Skeletal muscle tissue (tissue), 4 donors: ENCODE results near the gene MRPS9. TPM values are rescaled to one million over a fixed set of nuclear protein-coding genes. Genes with fewer than 3 reads are reported as not detected.

Experiments
- H3K27ac ChIP-seq: one replicate; pipeline ENCODE4 v1.7.0; 2013; ENCODE audit warnings: mild to moderate bottlenecking, low read depth, low read length, inconsistent platforms
- H3K27me3 ChIP-seq, 3 donors: one replicate each; pipeline ENCODE4 v1.7.0; 2013; ENCODE audit warnings: low read length in 3 of 3; ENCODE audit not compliant: control insufficient read depth in 3 of 3, insufficient read depth in 3 of 3
- H3K36me3 ChIP-seq, 3 donors: one replicate each; pipeline ENCODE4 v1.7.0; 2013; ENCODE audit warnings: low read length in 3 of 3; ENCODE audit not compliant: control insufficient read depth in 3 of 3, insufficient read depth in 3 of 3
- H3K4me1 ChIP-seq, 3 donors: one replicate each; pipeline ENCODE4 v1.7.0; 2013; ENCODE audit warnings: low read length in 3 of 3, mild to moderate bottlenecking in 3 of 3; ENCODE audit not compliant: control insufficient read depth in 3 of 3, insufficient read depth in 3 of 3
- H3K4me3 ChIP-seq, 3 donors: one replicate each; pipeline ENCODE4 v1.7.0; 2013; ENCODE audit warnings: low read length in 3 of 3
- H3K9ac ChIP-seq, 3 donors: one replicate each; pipeline ENCODE4 v1.7.0; 2013; ENCODE audit warnings: low read length in 3 of 3, mild to moderate bottlenecking in 3 of 3, moderate library complexity in 2 of 3, low read depth in 1 of 3
- H3K9me3 ChIP-seq, 3 donors: one replicate each; pipeline ENCODE4 v1.7.0; 2013; ENCODE audit warnings: low read length in 3 of 3; ENCODE audit not compliant: control insufficient read depth in 3 of 3
- total RNA-seq: library from RNA; depleted of rRNA; stranded (reverse); fragments of >200 nt; gene quantifications from one replicate; pipeline ENCODE4 v1.2.3, GENCODE V29; 2014
- donor health status: Osteomylitis.

The MRPS9 gene
- total RNA-seq, 1 donor from 2014 or later = 23.5 TPM

GRCh38 chr2:105129722-105130232 is 91.9 kb downstream of the MRPS9 start:
- H3K27me3 ChIP-seq = peaks cover 0 to 7% (median 5%) of the 10 kb centered on the region in 3 donors
- no peak overlapping the region for H3K27ac ChIP-seq
- no peaks in the 10 kb centered on the region for H3K9me3 ChIP-seq
- no peaks in the 10 kb centered on the region for H3K4me1 ChIP-seq
- H3K9ac ChIP-seq = no peak overlapping the region
- no peak overlapping the region for H3K4me3 ChIP-seq
- H3K36me3 ChIP-seq = no peaks in the 10 kb centered on the region

DNA sequence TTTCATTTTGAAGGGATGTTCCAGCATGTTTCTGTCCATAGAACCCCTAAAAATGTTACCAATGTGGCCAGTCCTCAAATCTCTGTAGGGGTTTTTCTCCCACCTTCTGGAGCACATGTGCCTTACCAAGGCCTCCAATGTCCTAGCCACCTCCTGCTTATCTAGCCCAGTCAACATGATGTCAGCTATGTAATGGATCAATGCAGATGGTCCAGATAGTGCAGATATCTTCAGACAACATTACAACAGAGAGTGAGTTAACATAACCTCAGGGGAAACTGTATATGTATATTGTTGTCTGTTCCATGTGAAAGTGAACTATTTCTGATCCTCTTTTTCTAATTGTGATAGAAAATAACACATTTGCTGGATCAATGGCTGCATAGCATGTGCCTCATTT is 92.7 kb downstream of the MRPS9 start:
- Histone ChIP-seq H3K4me1 (no peaks in the 10 kb centered on the region), H3K27me3 (peaks cover 0 to 7% (median 5%) of the 10 kb centered on the region in 3 donors), H3K9ac (no peak overlapping the region), H3K4me3 (no peak overlapping the region), H3K9me3 (no peaks in the 10 kb centered on the region), H3K27ac (no peak overlapping the region), H3K36me3 (no peaks in the 10 kb centered on the region)

- Histone ChIP-seq H3K4me1 (no peaks in the 10 kb centered on the region), H3K36me3 (no peaks in the 10 kb centered on the region), H3K27ac (no peak overlapping the region), H3K4me3 (no peak overlapping the region), H3K9ac (no peak overlapping the region), H3K27me3 (peaks cover 0 to 2% (median 0%) of the 10 kb centered on the region in 3 donors), H3K9me3 (no peaks in the 10 kb centered on the region)
These were observed 96.2 kb downstream of the MRPS9 start for GRCh38 chr2:105134081-105134480.

GRCh38 chr2:105135436-105135835 is 97.6 kb downstream of the MRPS9 start:
- Histone ChIP-seq H3K4me3 (no peak overlapping the region), H3K27me3 (peaks cover 0 to 2% (median 0%) of the 10 kb centered on the region in 3 donors)

DNA sequence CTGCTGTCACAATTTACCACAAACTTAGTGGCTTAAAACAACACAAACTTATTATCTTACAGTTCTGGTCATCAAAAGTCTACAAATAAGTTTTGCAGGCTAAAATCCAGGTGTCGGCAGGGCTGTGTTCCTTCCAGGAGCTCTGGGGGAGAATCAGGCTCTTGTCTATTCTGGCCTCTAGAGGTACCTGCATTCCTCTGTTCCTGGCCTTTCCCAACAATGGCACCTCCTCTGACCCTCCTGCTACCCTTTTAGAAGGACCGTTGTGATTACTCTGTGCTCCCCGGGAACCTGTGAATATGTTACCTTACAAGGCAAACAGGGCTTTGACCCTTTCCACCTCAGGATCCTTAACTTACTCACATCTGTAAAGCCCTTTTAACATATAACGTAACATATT is 98.5 kb downstream of the MRPS9 start:
- H3K36me3 ChIP-seq = no peaks in the 10 kb centered on the region
- H3K9ac ChIP-seq = no peak overlapping the region
- no peaks in the 10 kb centered on the region for H3K4me1 ChIP-seq
- no peak overlapping the region for H3K4me3 ChIP-seq
- H3K27ac ChIP-seq = no peak overlapping the region
- H3K9me3 ChIP-seq = no peaks in the 10 kb centered on the region
- H3K27me3 ChIP-seq = peaks cover 0 to 3% (median 0%) of the 10 kb centered on the region in 3 donors

More at GRCh38 chr2:105135436-105135835, 97.6 kb downstream of the MRPS9 start:
- H3K36me3 ChIP-seq = no peaks in the 10 kb centered on the region
- H3K4me1 ChIP-seq = no peaks in the 10 kb centered on the region
- no peak overlapping the region for H3K27ac ChIP-seq
- H3K9me3 ChIP-seq = no peaks in the 10 kb centered on the region
- H3K9ac ChIP-seq = no peak overlapping the region

DNA sequence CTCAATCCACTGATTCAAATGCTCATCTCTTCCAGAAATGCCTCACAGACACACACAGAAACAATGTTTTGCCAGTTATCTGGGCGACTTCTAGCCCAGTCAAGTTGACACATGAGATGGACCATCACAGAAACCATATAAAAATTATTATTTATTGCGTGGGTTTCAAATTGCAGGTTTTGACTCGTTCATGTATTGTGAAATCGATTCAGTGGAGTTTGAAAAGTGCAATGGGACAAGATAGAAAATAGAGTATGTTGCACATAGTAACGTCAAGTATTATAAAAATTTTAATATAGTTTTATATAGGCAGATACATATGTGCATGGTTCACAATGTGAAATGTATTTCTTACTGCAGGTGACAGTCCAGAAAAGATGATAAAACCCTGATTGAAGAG is 100.8 kb downstream of the MRPS9 start:
- no peaks in the 10 kb centered on the region for H3K36me3 ChIP-seq
- no peak overlapping the region for H3K9ac ChIP-seq
- H3K9me3 ChIP-seq = no peaks in the 10 kb centered on the region
- no peak overlapping the region for H3K4me3 ChIP-seq
- no peaks in the 10 kb centered on the region for H3K4me1 ChIP-seq
- H3K27ac ChIP-seq = no peak overlapping the region
- peaks cover 3 to 22% (median 5%) of the 10 kb centered on the region in 3 donors for H3K27me3 ChIP-seq

DNA sequence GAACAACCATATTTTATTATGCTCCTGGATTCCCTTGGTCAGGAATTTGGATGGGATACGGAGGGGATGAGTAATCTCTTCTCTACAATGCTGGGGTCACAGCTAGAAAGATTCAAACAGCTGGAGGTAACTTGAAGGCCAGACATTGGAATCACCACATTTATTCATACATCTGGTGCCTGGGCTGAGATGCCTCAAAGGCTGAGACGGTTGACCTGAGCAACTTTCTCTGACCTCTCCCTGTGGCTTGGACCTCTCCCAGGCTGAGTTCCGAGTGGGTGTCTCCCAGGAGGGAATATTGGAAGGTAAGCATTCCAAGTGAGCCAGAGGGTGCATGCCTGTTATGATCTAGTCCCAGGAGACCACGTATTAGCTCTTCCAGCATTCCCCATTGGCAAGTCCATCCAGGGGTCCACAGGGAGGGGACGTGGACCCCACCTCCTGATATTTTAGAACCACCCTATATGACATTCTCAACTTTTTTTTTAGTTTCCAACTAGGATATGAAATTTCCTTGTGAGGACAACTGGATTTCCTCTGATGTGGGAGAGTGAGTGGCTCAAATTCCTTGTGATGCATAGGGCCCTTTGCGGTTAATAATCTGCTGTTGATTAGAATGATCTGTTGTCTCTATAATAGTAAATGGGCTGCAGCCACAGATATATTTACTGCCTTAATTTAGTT is 101.8 kb downstream of the MRPS9 start:
- H3K27ac ChIP-seq = no peak overlapping the region
- no peaks in the 10 kb centered on the region for H3K9me3 ChIP-seq
- H3K36me3 ChIP-seq = no peaks in the 10 kb centered on the region
- H3K27me3 ChIP-seq = peaks cover 8 to 25% (median 10%) of the 10 kb centered on the region in 3 donors
- H3K9ac ChIP-seq = no peak overlapping the region
- H3K4me1 ChIP-seq = peaks cover 0 to 2% (median 0%) of the 10 kb centered on the region in 3 donors
- H3K4me3 ChIP-seq = no peak overlapping the region

- H3K27ac ChIP-seq = no peak overlapping the region
- H3K4me1 ChIP-seq = peaks cover 0 to 2% (median 0%) of the 10 kb centered on the region in 3 donors
- H3K27me3 ChIP-seq = peaks cover 13 to 30% (median 15%) of the 10 kb centered on the region in 3 donors
- no peaks in the 10 kb centered on the region for H3K9me3 ChIP-seq
- H3K36me3 ChIP-seq = no peaks in the 10 kb centered on the region
- H3K9ac ChIP-seq = no peak overlapping the region
- no peak overlapping the region for H3K4me3 ChIP-seq
These were observed 102.3 kb downstream of the MRPS9 start for GRCh38 chr2:105140240-105140568.

- no peaks in the 10 kb centered on the region for H3K36me3 ChIP-seq
- peaks cover 0 to 2% (median 0%) of the 10 kb centered on the region in 3 donors for H3K4me1 ChIP-seq
- no peaks in the 10 kb centered on the region for H3K9me3 ChIP-seq
- peaks cover 19 to 36% (median 22%) of the 10 kb centered on the region in 3 donors for H3K27me3 ChIP-seq
- H3K9ac ChIP-seq = no peak overlapping the region
- H3K4me3 ChIP-seq = no peak overlapping the region
- no peak overlapping the region for H3K27ac ChIP-seq
These were observed 103.3 kb downstream of the MRPS9 start for GRCh38 chr2:105141099-105141614.

DNA sequence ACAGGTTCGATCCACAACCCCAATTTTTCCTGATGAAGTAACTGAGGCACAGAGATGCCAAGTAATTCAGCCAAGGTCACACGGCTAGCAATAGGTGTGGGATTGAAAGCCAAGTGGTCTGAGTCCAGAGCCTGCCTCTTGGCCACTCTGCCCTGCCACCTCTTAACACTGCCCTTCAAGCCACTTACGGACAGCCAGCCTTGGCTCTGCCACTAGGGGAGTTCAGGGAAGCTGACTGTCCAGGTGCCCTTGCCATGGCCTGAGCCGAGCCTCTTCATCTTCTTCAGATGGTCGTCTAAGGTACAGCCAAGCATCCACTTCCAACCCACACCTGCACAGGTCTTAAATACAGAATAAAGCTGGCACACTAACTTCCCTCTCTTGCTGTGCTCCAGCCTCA is 104.4 kb downstream of the MRPS9 start:
- H3K9ac ChIP-seq = no peak overlapping the region
- no peaks in the 10 kb centered on the region for H3K36me3 ChIP-seq
- no peak overlapping the region for H3K4me3 ChIP-seq
- H3K27me3 ChIP-seq = peaks cover 26 to 47% (median 32%) of the 10 kb centered on the region in 3 donors
- H3K4me1 ChIP-seq = peaks cover 0 to 2% (median 0%) of the 10 kb centered on the region in 3 donors
- H3K9me3 ChIP-seq = no peaks in the 10 kb centered on the region
- no peak overlapping the region for H3K27ac ChIP-seq
